IPS-20b (cell line): ENCODE measurements around the gene SLX4.

Experiments
- H3K27ac ChIP-seq: one replicate; pipeline ENCODE4 v1.5.1; 2013; ENCODE audit warnings: low read length
- H3K27me3 ChIP-seq: 2 replicates; pipeline ENCODE4 v1.6.1; 2013; ENCODE audit warnings: mild to moderate bottlenecking, low read length, inconsistent platforms; ENCODE audit not compliant: insufficient read depth
- H3K36me3 ChIP-seq: 2 replicates; pipeline ENCODE4 v1.6.1; 2013; ENCODE audit warnings: low read depth, mild to moderate bottlenecking, inconsistent platforms, low read length, moderate library complexity; ENCODE audit not compliant: insufficient read depth
- H3K4me1 ChIP-seq: 2 replicates; pipeline ENCODE4 v1.6.1; 2013; ENCODE audit warnings: mild to moderate bottlenecking, control low read depth, inconsistent platforms, low read length, moderate library complexity; ENCODE audit not compliant: insufficient read depth
- H3K4me3 ChIP-seq: 2 replicates; pipeline ENCODE4 v1.5.1; 2013; ENCODE audit warnings: mild to moderate bottlenecking, low read length, inconsistent platforms
- H3K9ac ChIP-seq: 2 replicates; pipeline ENCODE4 v1.6.1; 2013; ENCODE audit warnings: low read depth, mild to moderate bottlenecking, inconsistent platforms, low read length, moderate library complexity
- H3K9me3 ChIP-seq: 2 replicates; pipeline ENCODE4 v1.6.1; 2013; ENCODE audit warnings: mild to moderate bottlenecking, low read depth, low read length, inconsistent platforms; ENCODE audit not compliant: insufficient read depth

SLX4 gene

DNA sequence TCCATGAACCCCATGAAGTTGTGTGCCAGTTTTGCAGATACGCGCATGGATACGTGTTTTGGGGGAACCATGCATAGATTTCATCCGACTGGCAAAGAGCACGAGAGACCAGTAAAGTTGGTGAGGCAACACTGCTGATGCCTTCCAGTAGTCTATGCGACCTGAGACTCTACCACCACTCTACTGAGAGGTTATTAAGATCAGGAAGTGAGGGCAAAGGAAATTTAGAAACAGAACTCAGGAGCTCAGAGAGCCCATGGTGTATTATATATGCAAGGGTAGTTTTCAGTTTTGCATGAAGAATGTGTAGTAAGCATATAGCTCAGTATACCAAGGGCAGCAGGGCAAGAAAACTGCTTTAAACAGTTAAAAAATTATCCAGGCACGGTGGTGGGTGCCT lies 4.2 kb downstream of the SLX4 start:
- no peaks in the 10 kb centered on the region for H3K9me3 ChIP-seq
- H3K36me3 ChIP-seq = peaks cover 36% of the 10 kb centered on the region

DNA sequence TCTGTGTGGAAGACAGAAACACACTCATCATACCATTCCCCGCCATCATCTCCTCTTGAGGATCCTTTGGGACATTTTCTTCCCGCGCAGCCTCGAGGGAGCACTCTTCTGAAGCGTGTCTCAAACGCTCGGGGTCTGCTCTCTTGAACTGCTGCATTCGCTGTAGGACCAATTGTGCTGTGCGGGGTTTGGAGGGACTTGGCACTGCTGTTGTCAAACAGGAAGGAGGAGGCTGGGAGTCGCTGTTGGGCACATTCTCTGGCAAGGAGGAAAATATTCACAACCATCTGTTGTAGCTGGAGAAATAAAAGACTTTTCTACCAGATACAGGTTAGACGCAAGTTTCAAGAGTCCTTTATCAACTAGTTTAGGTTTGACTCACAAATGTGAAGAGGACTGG lies 5.0 kb downstream of the SLX4 start:
- H3K27ac ChIP-seq = no peak overlapping the region
- H3K4me1 ChIP-seq = peaks cover 6% of the 10 kb centered on the region; the same call in 1 of the 2 replicates
- no peak overlapping the region for H3K9ac ChIP-seq
- no peaks in the 10 kb centered on the region for H3K9me3 ChIP-seq
- no peak overlapping the region for H3K4me3 ChIP-seq
- peaks cover 43% of the 10 kb centered on the region for H3K36me3 ChIP-seq
- no peaks in the 10 kb centered on the region for H3K27me3 ChIP-seq

More for the DNA sequence above, 4.2 kb downstream of the SLX4 start:
- Histone ChIP-seq H3K27me3 (no peaks in the 10 kb centered on the region), H3K9ac (no peak overlapping the region), H3K27ac (no peak overlapping the region), H3K4me3 (no peak overlapping the region), H3K4me1 (peaks cover 6% of the 10 kb centered on the region; the same call in 1 of the 2 replicates)

DNA sequence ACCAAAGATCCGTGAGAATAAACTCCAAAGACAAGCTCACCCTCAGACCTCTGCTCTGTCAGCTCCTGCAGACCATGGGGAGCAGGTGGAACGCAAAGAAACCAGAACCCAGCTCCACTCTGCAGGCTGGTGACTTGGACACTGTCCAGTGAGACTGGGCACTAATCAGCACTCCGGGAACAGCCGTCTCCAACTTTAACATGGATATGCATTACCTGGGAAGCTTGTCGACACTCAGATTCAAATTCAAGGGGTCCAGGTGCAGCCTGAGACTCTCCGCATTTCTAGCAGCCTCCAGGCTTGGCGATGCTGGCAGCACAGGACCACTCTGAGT lies 9.1 kb downstream of the SLX4 start:
- peaks cover 59% of the 10 kb centered on the region for H3K36me3 ChIP-seq

DNA sequence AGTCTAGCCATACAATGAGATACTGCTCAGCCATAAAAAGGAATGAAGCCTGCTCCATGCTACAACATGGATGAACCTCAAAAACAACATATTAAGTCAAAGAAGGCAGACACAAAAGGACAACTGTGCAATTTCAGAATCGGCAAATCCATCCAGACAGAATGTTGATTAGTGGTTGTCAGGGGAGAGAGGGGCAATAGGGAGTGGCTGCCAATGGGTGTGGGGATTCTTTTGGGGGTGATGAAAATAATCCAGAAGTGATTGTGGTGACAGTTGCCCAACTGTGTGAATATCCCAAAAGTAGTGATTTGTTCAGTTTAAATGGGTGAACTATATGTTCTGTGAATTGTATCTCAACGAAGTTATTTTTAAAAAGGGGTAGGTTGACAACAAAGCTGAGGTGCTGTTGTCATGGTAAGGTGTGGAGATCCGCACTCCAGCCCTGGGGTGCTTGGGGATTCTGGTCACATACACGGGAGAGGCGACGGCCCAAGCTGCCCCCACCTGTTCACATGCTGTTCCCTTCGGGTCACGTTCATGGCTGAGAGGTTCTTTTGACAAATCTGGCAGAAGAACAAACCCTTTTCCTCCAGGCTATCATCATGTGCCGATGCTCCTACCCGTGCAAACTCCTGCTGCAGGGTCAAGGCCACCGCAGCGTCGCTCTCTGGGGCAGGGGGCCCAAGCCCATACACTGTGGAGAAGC lies 9.6 kb downstream of the SLX4 start:
- peaks cover 18% of the 10 kb centered on the region for H3K9me3 ChIP-seq
- no peak overlapping the region for H3K27ac ChIP-seq
- H3K27me3 ChIP-seq = no peaks in the 10 kb centered on the region
- no peaks in the 10 kb centered on the region for H3K4me1 ChIP-seq
- H3K4me3 ChIP-seq = no peak overlapping the region
- no peak overlapping the region for H3K9ac ChIP-seq
- peaks cover 59% of the 10 kb centered on the region for H3K36me3 ChIP-seq

More for the DNA sequence above, 9.1 kb downstream of the SLX4 start:
- peaks cover 18% of the 10 kb centered on the region for H3K9me3 ChIP-seq
- H3K27me3 ChIP-seq = no peaks in the 10 kb centered on the region
- H3K4me3 ChIP-seq = no peak overlapping the region
- H3K27ac ChIP-seq = no peak overlapping the region
- no peak overlapping the region for H3K9ac ChIP-seq
- no peaks in the 10 kb centered on the region for H3K4me1 ChIP-seq

DNA sequence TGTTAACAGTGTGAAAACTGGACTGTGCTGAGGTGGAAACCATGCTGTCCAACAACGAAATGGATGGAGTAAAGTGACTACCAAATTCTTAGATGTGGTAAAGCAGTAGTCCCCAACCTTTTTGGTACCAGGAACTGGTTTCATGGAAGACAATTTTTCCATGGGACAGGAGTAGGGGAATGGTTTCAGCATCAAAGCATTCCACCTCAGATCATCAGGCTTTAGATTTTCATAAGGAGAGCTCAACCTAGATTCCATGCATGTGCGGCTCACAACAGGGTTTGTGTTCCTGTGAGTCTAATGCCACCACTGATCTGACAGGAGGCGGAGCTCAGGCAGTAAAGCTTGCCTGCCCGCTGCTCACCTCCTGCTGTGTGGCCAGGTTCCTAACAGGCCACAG lies 11.5 kb downstream of the SLX4 start:
- H3K4me1 ChIP-seq = no peaks in the 10 kb centered on the region
- H3K9ac ChIP-seq = no peak overlapping the region
- peaks cover 56% of the 10 kb centered on the region for H3K36me3 ChIP-seq
- H3K27me3 ChIP-seq = no peaks in the 10 kb centered on the region
- no peak overlapping the region for H3K4me3 ChIP-seq
- H3K9me3 ChIP-seq = peaks cover 18% of the 10 kb centered on the region
- H3K27ac ChIP-seq = no peak overlapping the region

DNA sequence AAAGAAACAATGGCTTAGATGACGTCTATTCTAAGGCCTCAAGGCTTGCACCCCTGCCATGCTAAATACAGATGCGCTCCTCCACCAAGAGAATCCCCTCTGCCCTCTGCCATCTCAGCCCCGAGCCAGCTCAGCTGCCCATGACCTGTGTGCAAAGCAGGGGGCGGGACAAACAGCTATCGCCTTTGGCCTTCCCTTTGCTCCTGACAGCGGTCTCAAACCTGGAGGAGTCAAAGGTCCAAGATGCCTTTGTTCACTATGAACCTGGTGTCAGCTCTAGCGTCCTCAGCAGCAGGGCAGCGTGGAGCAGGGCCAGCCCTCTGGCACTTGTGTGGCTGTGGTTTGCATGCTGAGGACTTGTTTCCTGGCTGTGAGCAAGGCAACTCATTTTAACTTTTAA lies 12.3 kb downstream of the SLX4 start:
- H3K27ac ChIP-seq = no peak overlapping the region
- no peaks in the 10 kb centered on the region for H3K27me3 ChIP-seq
- H3K9me3 ChIP-seq = peaks cover 18% of the 10 kb centered on the region
- H3K9ac ChIP-seq = no peak overlapping the region
- no peak overlapping the region for H3K4me3 ChIP-seq
- peaks cover 53% of the 10 kb centered on the region for H3K36me3 ChIP-seq
- no peaks in the 10 kb centered on the region for H3K4me1 ChIP-seq

DNA sequence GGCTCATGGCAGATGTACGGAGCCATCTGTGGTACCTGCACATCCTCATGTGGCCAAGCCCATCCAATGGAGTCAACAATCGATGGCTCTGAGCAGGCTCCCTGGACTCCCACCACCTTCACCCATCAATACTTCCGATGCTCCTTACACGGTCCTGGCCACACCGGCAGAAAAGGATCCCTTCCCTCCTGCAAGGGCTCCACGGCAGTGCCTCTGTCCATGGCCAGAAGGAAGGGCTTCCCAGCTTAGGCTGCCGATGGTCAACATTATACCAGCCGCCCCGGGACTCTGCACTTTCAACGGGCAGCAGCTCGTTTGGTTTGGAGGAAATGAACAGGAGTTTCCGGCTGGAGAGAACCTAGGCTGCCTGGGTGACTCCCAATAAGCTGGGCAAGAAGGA lies 13.2 kb downstream of the SLX4 start:
- peaks cover 47% of the 10 kb centered on the region for H3K36me3 ChIP-seq
- H3K4me1 ChIP-seq = no peaks in the 10 kb centered on the region
- no peak overlapping the region for H3K27ac ChIP-seq
- H3K4me3 ChIP-seq = no peak overlapping the region
- H3K9ac ChIP-seq = no peak overlapping the region
- no peaks in the 10 kb centered on the region for H3K27me3 ChIP-seq
- H3K9me3 ChIP-seq = peaks cover 18% of the 10 kb centered on the region

DNA sequence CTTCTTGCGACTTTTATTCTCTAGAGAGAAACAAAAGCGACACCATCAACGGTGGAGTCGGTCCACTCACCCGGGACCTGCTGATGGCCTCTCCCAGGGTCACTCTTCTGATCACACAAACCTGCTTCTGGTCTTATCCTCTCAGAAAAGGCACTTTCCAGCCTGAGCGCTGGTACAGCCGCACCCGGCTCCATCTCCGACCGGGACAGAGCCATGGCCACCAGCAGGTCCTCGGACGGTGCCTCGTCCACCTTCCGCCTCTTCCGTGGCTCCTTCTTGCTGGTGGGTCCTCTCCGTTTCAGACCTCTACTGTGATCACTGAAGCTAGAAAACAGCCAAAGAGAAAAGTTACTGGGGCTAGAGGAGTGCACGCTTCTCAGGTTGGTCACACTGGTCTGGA lies 13.7 kb downstream of the SLX4 start:
- H3K27me3 ChIP-seq = no peaks in the 10 kb centered on the region
- H3K9ac ChIP-seq = no peak overlapping the region
- H3K4me3 ChIP-seq = no peak overlapping the region
- H3K36me3 ChIP-seq = peaks cover 42% of the 10 kb centered on the region
- H3K4me1 ChIP-seq = no peaks in the 10 kb centered on the region
- no peak overlapping the region for H3K27ac ChIP-seq
- peaks cover 18% of the 10 kb centered on the region for H3K9me3 ChIP-seq

DNA sequence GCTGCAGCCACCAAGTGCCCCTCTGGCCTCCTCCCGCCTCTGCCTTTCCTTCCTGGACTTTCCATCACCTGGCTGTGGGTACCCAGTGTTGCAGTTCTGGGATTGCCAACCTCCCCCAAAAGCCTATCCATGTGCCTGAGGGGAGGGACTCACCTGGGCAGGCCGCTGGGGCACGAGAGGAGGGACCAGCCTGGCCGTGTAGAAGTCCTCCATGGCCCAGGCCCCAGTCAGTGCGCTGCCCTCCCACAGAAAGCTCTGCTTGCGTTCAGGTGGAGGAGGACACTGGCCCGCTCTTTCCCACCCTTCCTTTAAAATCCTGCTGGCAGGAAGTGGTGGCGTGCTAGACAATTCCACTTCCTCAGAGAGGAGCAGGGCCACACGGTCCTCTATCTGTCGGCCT lies 14.2 kb downstream of the SLX4 start:
- H3K9me3 ChIP-seq = peaks cover 18% of the 10 kb centered on the region
- no peaks in the 10 kb centered on the region for H3K4me1 ChIP-seq
- peaks cover 41% of the 10 kb centered on the region for H3K36me3 ChIP-seq
- no peaks in the 10 kb centered on the region for H3K27me3 ChIP-seq
- no peak overlapping the region for H3K9ac ChIP-seq
- H3K27ac ChIP-seq = no peak overlapping the region
- H3K4me3 ChIP-seq = no peak overlapping the region

DNA sequence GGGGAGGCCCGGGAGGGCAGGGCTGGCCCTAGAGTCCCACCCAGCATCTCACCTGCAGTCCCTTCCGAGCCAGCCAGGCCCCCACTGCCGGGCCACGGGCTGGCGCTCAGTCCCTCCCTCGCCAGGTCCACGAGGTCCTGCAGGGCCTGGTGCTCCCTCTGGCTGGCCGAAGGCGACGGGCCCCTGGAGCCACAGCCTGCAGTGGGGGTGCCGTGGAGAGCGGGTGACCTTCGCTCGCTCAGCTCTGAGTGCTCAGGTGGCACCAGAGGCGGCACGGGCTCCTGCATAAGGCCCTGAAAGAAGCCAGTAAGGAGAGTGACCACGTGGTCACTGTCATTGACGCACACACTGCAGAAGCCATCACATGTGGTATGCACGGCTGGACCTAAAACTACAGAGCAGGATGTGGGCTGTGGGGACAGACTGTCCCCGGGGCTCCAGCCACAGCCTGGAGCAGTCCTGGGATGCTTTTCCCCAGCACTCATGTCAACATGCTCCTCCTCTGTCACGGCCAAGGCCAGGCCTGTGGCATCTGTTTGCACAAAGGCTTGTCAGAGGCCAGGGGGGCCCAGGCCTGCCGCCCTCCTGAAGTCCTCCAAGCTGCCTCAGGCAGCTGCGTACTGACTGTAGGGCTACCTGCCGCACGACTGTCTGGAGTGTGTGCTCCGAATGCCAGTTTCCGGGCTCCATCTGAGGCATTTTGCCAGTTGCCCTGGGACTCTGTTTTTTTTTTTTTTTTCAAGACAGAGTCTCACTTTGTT lies 15.1 kb downstream of the SLX4 start:
- Histone ChIP-seq H3K27ac (no peak overlapping the region), H3K4me3 (no peak overlapping the region), H3K4me1 (no peaks in the 10 kb centered on the region), H3K36me3 (peaks cover 33% of the 10 kb centered on the region), H3K27me3 (no peaks in the 10 kb centered on the region), H3K9me3 (peaks cover 18% of the 10 kb centered on the region), H3K9ac (no peak overlapping the region)

DNA sequence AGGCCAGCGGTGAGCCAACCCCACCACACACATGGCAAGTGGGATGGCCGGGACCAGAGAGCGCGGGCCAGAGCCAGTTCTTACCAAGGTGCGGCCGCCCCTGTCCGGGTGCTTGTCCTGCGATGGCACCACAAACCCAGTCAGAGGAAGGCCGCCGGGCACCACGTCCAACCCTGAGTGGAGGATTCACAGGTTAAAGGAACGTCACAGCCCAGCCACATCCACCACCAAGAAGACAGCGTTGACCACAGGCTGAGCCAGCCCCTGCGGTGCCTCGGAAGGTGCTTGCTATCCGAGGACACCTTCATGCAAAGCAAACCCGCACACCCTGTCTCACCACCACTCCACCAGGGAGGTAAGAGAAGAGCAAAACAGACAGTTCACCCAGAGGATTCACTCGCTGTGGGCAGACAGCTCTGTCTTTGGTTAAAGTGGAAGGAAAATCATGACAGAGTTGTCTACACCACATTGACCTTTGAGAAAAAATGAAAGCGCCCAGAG lies 15.8 kb downstream of the SLX4 start:
- Histone ChIP-seq H3K9me3 (peaks cover 13% of the 10 kb centered on the region), H3K27me3 (no peaks in the 10 kb centered on the region), H3K4me1 (no peaks in the 10 kb centered on the region), H3K36me3 (peaks cover 28% of the 10 kb centered on the region), H3K27ac (no peak overlapping the region), H3K9ac (no peak overlapping the region), H3K4me3 (no peak overlapping the region)

DNA sequence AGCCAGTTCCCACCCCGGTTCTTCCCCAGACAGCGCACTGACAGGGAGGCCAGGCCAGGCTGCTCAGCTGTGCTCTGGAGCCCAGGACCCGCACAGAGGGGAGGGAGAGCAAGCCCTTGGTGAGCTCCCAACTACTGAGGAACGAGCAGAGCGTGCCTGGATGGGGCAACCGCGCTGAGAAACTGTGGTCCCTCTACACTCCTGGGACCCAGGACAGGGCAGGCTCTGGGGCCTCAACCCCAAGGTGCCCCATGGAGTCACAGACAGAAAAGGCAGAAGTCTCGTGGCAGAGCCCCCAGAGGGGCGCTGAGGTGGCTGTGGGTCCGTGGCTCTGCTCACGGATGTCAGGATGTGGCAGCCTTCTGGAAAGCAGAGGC lies 16.3 kb downstream of the SLX4 start:
- H3K9ac ChIP-seq = no peak overlapping the region
- H3K27me3 ChIP-seq = no peaks in the 10 kb centered on the region
- peaks cover 28% of the 10 kb centered on the region for H3K36me3 ChIP-seq
- peaks cover 10% of the 10 kb centered on the region for H3K9me3 ChIP-seq
- no peaks in the 10 kb centered on the region for H3K4me1 ChIP-seq
- H3K4me3 ChIP-seq = no peak overlapping the region
- no peak overlapping the region for H3K27ac ChIP-seq
